Trophoblast cell (in vitro differentiated cells and primary cell): ENCODE data around the gene KCNQ1.
A peak's percentile ranks its signal among the peaks of the same experiment; 100 is the strongest.

Experiments used
- DNase-seq, 2 donors: peaks; one replicate each; pipeline ENCODE4 v3.0.0-alpha.2; 2016
- H2AFZ ChIP-seq: 2 replicates; pipeline ENCODE4 v1.6.1; 2013; ENCODE audit warnings: low read length, moderate library complexity, mild to moderate bottlenecking; ENCODE audit not compliant: insufficient read depth, poor library complexity
- H2AK5ac ChIP-seq: 2 replicates; pipeline ENCODE4 v1.6.1; 2013; ENCODE audit warnings: mild to moderate bottlenecking, low read length
- H2BK120ac ChIP-seq: 2 replicates; pipeline ENCODE4 v1.6.1; 2013; ENCODE audit warnings: low read length, mild to moderate bottlenecking, moderate library complexity; ENCODE audit not compliant: insufficient read depth, poor library complexity
- H2BK12ac ChIP-seq: 2 replicates; pipeline ENCODE4 v1.6.1; 2013; ENCODE audit warnings: mild to moderate bottlenecking, low read length, moderate library complexity
- H2BK5ac ChIP-seq: 2 replicates; pipeline ENCODE4 v1.6.1; 2013; ENCODE audit warnings: low read length, low read depth, moderate library complexity, mild to moderate bottlenecking; ENCODE audit not compliant: poor library complexity
- H3K14ac ChIP-seq: 2 replicates; pipeline ENCODE4 v1.6.1; 2013; ENCODE audit warnings: mild to moderate bottlenecking, low read length
- H3K18ac ChIP-seq: 2 replicates; pipeline ENCODE4 v1.6.1; 2013; ENCODE audit warnings: mild to moderate bottlenecking, low read length
- H3K23ac ChIP-seq: 2 replicates; pipeline ENCODE4 v1.6.1; 2013; ENCODE audit warnings: low read length
- H3K27ac ChIP-seq: 2 replicates; pipeline ENCODE4 v1.5.1; 2013; ENCODE audit warnings: low read depth, mild to moderate bottlenecking, inconsistent platforms, low read length, moderate library complexity
- H3K27me3 ChIP-seq: 2 replicates; pipeline ENCODE4 v1.6.1; 2013; ENCODE audit warnings: inconsistent platforms, mild to moderate bottlenecking, low read length, moderate library complexity; ENCODE audit not compliant: insufficient read depth
- H3K36me3 ChIP-seq, 2 experiments: 1 replicate in 1 of 2; 2 replicates in 1 of 2; pipeline ENCODE4 v1.6.1; 2013; ENCODE audit warnings: low read length in 2 of 2, mild to moderate bottlenecking in 2 of 2, moderate library complexity in 1 of 2; ENCODE audit not compliant: insufficient read depth in 2 of 2, control insufficient read depth in 1 of 2
- H3K4ac ChIP-seq: 2 replicates; pipeline ENCODE4 v1.6.1; 2013; ENCODE audit warnings: low read depth, mild to moderate bottlenecking, low read length, moderate library complexity
- H3K4me1 ChIP-seq, 2 experiments: 1 replicate in 1 of 2; 2 replicates in 1 of 2; pipeline ENCODE4 v1.6.1; 2013; ENCODE audit warnings: low read length in 2 of 2, mild to moderate bottlenecking in 2 of 2, moderate library complexity in 1 of 2; ENCODE audit not compliant: insufficient read depth in 2 of 2, control insufficient read depth in 1 of 2
- H3K4me2 ChIP-seq: 2 replicates; pipeline ENCODE4 v1.6.1; 2013; ENCODE audit warnings: inconsistent platforms, mild to moderate bottlenecking, low read length, moderate library complexity
- H3K4me3 ChIP-seq: 2 replicates; pipeline ENCODE4 v1.5.1; 2013; ENCODE audit warnings: mild to moderate bottlenecking, low read depth, low read length, inconsistent platforms
- H3K79me1 ChIP-seq: one replicate; pipeline ENCODE4 v1.6.1; 2013; ENCODE audit warnings: low read length
- H3K79me2 ChIP-seq: 2 replicates; pipeline ENCODE4 v1.6.1; 2013; ENCODE audit warnings: low read length, mild to moderate bottlenecking; ENCODE audit not compliant: control insufficient read depth, insufficient read depth, poor library complexity
- H3K9ac ChIP-seq: 2 replicates; pipeline ENCODE4 v1.6.1; 2013; ENCODE audit warnings: mild to moderate bottlenecking, low read length
- H3K9me3 ChIP-seq: 2 replicates; pipeline ENCODE4 v1.6.1; 2013; ENCODE audit warnings: low read depth, mild to moderate bottlenecking, control low read depth, inconsistent platforms, low read length; ENCODE audit not compliant: insufficient read depth
- H4K12ac ChIP-seq: 2 replicates; pipeline ENCODE4 v1.6.1; 2013; ENCODE audit warnings: low read depth, mild to moderate bottlenecking, low read length, moderate library complexity
- H4K8ac ChIP-seq: 2 replicates; pipeline ENCODE4 v1.6.1; 2013; ENCODE audit warnings: low read depth, mild to moderate bottlenecking, low read length, moderate library complexity
- H4K91ac ChIP-seq: one replicate; pipeline ENCODE4 v1.6.1; 2013; ENCODE audit warnings: low read depth, mild to moderate bottlenecking, low read length, moderate library complexity
- WGBS: extraction: QIAGEN DNeasy Blood & Tissue Kit; methylation state at CpG from one replicate; pipeline ENCODE4 v1.1.7; 2013; ENCODE audit warnings: missing lambda C conversion rate; ENCODE audit not compliant: insufficient read length, insufficient coverage; ENCODE audit errors: extremely low coverage; 5-methylcytosine and 5-hydroxymethylcytosine counted together

KCNQ1 gene

GRCh38 chr11:2862395-2863275 is 417.8 kb downstream of the KCNQ1 start:
- Histone ChIP-seq H3K79me1 (no peaks in the 10 kb centered on the region), H3K9me3 (peaks cover 8% of the 10 kb centered on the region), H3K23ac (no peak overlapping the region), H4K91ac (no peak overlapping the region), H3K27me3 (peaks cover 31% of the 10 kb centered on the region), H4K8ac (no peak overlapping the region), H2AK5ac (no peak overlapping the region), H3K4me3 (no peak overlapping the region), H3K4me1 (peaks cover 5 to 9% of the 10 kb centered on the region in 2 experiments), H4K12ac (no peak overlapping the region), H3K36me3 (no peaks in the 10 kb centered on the region), H3K79me2 (no peaks in the 10 kb centered on the region), H3K18ac (no peak overlapping the region), H2BK12ac (no peak overlapping the region), H3K9ac (no peak overlapping the region), H3K4ac (no peak overlapping the region), H2AFZ (peak overlapping the region; percentile 21), H3K14ac (no peak overlapping the region), H2BK120ac (no peak overlapping the region), H3K4me2 (peak overlapping the region; percentile 53), H2BK5ac (no peak overlapping the region), H3K27ac (no peak overlapping the region)
- no peak for DNase-seq
- no CpG with 5 or more reads among the region's 96 CpGs for WGBS

DNA sequence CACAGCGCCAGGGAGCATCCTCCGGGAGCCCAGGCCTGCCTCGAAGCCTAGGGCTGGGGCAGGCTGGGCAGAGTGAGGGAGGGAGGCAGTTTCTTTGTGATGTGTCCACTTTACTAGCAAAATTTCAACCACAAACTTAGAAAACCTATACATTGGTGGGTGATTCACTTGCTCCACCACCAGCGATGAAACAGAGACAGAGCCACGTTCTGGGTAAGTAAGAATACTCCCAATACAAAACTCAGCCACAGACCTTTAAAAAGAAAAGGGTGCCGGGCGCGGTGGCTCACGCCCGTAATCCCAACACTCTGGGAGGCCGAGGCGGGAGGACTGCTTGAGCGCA is 418.4 kb downstream of the KCNQ1 start:
- H3K18ac ChIP-seq, result no peak overlapping the region
- H3K36me3 ChIP-seq, result no peaks in the 10 kb centered on the region
- H3K4me2 ChIP-seq, result peak overlapping the region; percentile 53
- H3K4me1 ChIP-seq, result peaks cover 5 to 9% of the 10 kb centered on the region in 2 experiments
- no peak overlapping the region for H3K23ac ChIP-seq
- no peak overlapping the region for H4K12ac ChIP-seq
- H3K14ac ChIP-seq, result no peak overlapping the region
- no peak overlapping the region for H2BK5ac ChIP-seq
- no peak overlapping the region for H2BK120ac ChIP-seq
- H3K9ac ChIP-seq, result no peak overlapping the region
- no peak overlapping the region for H4K8ac ChIP-seq
- H3K27me3 ChIP-seq, result peaks cover 37% of the 10 kb centered on the region
- no CpG with 5 or more reads among the region's 13 CpGs for WGBS
- no peak overlapping the region for H2BK12ac ChIP-seq
- peaks cover 8% of the 10 kb centered on the region for H3K9me3 ChIP-seq
- no peak overlapping the region for H2AFZ ChIP-seq
- H3K79me1 ChIP-seq, result no peaks in the 10 kb centered on the region
- no peak overlapping the region for H4K91ac ChIP-seq
- no peak overlapping the region for H3K4me3 ChIP-seq
- no peak overlapping the region for H2AK5ac ChIP-seq
- no peak overlapping the region for H3K4ac ChIP-seq
- peak in 1 of 2 donors; percentile 5 for DNase-seq
- no peaks in the 10 kb centered on the region for H3K79me2 ChIP-seq
- no peak overlapping the region for H3K27ac ChIP-seq

- no peak overlapping the region for H3K4ac ChIP-seq
- no peak overlapping the region for H2AFZ ChIP-seq
- H3K27ac ChIP-seq, result no peak overlapping the region
- H3K79me1 ChIP-seq, result no peaks in the 10 kb centered on the region
- no peak overlapping the region for H2BK120ac ChIP-seq
- H3K18ac ChIP-seq, result no peak overlapping the region
- H2BK12ac ChIP-seq, result no peak overlapping the region
- H2BK5ac ChIP-seq, result no peak overlapping the region
- no peak overlapping the region for H3K4me2 ChIP-seq
- WGBS, result no CpG with 5 or more reads among the region's 10 CpGs
- no peak overlapping the region for H4K91ac ChIP-seq
- H3K79me2 ChIP-seq, result no peaks in the 10 kb centered on the region
- H3K9ac ChIP-seq, result no peak overlapping the region
- no peak overlapping the region for H3K23ac ChIP-seq
- H3K27me3 ChIP-seq, result peaks cover 52% of the 10 kb centered on the region
- H3K4me1 ChIP-seq, result peaks cover 5 to 11% of the 10 kb centered on the region in 2 experiments
- DNase-seq, result no peak
- H3K36me3 ChIP-seq, result no peaks in the 10 kb centered on the region
- peaks cover 16% of the 10 kb centered on the region for H3K9me3 ChIP-seq
- no peak overlapping the region for H4K8ac ChIP-seq
- no peak overlapping the region for H3K14ac ChIP-seq
- H4K12ac ChIP-seq, result no peak overlapping the region
- no peak overlapping the region for H2AK5ac ChIP-seq
- H3K4me3 ChIP-seq, result no peak overlapping the region
Measured at GRCh38 chr11:2864901-2865300, 420.1 kb downstream of the KCNQ1 start.

DNA sequence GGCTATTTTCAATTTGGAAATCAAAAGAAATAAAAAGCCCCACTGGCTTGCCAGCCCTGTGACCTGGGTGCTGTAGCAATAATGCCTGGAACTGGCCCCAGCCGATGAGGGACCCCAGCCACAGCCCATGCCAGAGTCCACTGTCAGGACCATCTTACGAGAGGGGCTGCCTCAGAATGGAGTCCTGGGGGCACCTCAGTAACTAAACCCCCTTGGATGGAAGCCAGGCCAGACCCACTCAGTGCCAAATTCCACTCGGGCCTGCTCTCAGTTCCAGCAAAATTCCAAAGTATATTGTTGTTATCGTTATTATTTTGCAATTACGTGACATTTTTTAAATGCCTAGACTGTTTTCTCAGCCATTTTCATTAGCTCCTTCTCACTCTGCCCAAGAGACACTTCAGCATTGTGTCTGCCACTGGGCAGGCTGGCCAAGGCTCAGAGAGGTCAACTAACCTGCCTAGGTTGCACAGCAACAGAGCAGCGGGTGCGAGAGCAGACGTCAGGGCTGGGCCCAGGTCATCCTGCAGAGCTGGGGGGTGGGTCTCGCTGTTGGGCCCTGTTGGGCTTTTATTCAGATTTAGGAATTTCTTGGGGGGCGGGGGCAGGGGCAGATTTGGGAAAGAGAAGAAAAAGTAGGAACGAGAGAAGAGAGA is 421.2 kb downstream of the KCNQ1 start:
- no peak overlapping the region for H4K8ac ChIP-seq
- no peak overlapping the region for H3K4me3 ChIP-seq
- no peak overlapping the region for H2BK120ac ChIP-seq
- H3K9me3 ChIP-seq, result peaks cover 16% of the 10 kb centered on the region
- no peak overlapping the region for H4K91ac ChIP-seq
- no peak overlapping the region for H2BK12ac ChIP-seq
- no peak overlapping the region for H3K14ac ChIP-seq
- H3K18ac ChIP-seq, result no peak overlapping the region
- no peak overlapping the region for H3K9ac ChIP-seq
- no CpG with 5 or more reads among the region's 11 CpGs for WGBS
- no peaks in the 10 kb centered on the region for H3K79me2 ChIP-seq
- no peak overlapping the region for H2BK5ac ChIP-seq
- H3K36me3 ChIP-seq, result no peaks in the 10 kb centered on the region
- H3K23ac ChIP-seq, result no peak overlapping the region
- no peaks in the 10 kb centered on the region for H3K79me1 ChIP-seq
- H3K4me1 ChIP-seq, result peaks cover 0 to 7% of the 10 kb centered on the region in 2 experiments
- H3K4ac ChIP-seq, result no peak overlapping the region
- no peak overlapping the region for H3K27ac ChIP-seq
- no peak overlapping the region for H3K4me2 ChIP-seq
- no peak overlapping the region for H4K12ac ChIP-seq
- peak in 1 of 2 donors; percentile 82 for DNase-seq
- no peak overlapping the region for H2AFZ ChIP-seq
- H3K27me3 ChIP-seq, result peaks cover 62% of the 10 kb centered on the region
- no peak overlapping the region for H2AK5ac ChIP-seq
